CD4-positive, alpha-beta T cell treated with Interleukin-15 for 4 hours (primary cell): ENCODE data around the gene EXOSC9.

Experiments used
- DNase-seq: peaks from one replicate; pipeline ENCODE4 v3.0.0-alpha.2; 2020; ENCODE audit warnings: low spot score

EXOSC9 gene

DNA sequence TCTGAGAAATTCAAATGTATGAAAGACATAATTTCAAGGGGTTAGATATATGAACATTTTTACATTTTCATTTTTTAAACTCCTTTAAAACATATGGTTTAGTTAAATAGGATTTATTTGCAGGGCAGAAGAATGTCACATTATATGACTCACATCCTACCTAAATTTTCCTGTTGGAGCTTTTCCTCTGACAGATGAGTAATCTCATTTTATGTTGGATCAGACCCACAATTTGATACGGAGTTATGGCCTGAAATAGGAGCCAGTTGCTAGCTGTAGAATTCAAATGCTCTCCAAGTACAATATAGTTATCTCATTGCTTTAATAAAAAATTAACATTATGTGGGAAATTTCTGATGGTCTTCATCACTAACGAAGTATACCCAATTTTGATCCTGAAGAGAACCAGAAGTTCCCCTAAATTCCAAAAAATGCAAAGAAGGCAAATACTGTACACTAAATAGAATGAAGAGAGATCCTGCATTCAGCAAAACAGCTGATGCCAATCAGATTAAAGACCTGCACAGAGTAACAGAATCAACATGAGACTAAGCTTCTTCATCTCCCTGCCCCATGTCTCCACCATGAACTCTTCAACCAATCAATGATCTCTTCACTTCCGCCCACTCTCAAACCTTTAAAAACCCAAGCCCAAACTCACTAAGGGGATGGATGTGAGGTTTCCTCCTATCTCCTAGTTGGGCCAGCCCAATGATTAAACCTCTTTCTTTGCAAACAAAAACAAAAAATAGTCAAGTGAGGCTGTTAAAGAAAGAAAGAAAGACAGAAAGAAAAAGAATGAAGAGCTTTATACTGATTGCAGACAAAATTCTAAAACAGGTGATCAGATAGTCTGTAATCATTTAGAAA, 10.9 kb upstream of the EXOSC9 start:
- no peak for DNase-seq

DNA sequence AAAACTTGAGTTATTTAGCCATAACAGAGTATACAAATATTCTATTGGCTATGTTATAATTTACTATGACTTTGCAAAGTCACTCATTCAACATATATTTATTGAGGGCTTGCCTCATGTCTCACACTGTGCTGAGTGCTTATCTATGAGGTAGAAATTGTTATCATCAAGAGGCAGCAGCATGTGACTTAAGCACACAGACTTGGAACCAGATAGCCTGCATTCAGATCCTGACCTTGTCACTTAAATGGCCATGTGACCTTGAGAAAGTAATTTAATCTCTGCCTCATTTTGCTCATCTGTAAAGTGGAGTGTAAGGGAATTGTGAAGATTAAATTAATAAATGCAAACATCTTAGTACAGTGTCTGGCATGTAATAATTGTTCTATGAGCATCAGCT, 10.1 kb upstream of the EXOSC9 start:
- no peak for DNase-seq

DNA sequence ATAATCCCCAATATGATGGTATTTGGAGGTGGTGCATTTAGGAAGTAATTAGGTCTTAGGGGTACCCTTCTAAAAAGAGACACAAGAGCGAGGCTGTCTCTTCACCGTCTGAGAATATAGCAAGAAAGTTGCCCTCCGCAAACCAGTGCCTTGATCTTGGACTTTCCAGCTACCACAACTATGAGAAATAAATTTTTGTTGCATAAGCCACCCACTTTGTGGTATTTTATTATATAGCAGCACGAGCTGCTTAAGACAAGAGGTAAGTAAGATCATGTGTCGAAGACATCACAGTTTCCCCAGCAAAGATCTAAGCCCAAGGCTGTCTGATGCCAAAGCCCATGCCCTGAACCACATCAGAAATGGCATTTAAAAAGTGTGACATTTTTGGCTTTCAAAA, 9.6 kb upstream of the EXOSC9 start:
- no peak for DNase-seq

DNA sequence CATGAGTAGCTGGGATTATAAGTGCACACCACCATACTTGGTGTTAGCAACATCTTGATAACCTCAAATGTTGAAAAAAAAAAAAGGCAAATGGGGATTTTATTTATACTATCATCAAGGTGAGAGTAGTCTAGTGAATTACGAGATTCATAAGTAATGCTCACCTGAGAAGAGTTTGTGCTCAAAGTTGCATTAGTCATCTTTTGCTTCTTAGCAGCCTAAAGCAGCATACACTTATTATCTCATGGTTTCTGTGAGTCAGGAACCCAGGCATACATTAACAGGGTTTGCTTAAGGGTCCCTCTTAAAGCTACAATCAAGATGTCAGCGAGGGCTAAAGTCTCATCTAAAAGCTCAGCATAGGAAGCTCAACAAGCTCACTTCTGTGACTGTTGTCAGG, 8.2 kb upstream of the EXOSC9 start:
- no peak for DNase-seq

DNA sequence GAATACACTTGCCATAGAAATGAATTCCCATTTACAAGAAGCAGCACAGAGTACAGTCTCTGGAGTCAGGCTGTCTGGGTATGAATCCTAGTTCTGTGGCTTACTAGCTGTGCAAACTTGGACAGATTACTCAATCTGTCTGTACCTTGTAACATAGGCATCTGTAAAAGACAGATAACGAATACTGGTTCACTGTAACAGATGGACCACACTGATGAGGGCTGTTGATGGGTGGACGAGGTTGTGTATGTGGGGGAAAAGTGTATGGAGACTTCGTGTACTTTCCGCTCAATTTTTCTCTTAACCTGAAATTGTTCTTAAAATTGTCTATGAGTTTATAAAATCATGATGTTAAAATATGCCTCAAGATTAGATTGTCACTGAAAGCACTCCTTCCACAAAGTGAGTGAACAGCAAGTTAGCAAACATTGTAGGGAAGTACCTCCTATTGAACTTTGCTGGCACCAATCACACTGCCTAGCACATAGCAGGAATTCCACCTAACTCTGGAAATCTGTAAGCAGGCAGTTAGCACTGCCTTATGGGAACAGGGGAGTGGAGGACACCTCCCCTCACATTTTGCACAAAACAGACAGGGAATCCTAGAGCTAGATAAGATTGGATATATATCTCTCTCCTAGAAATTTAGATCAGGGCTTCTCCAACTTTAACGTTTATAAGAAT, 6.5 kb upstream of the EXOSC9 start:
- no peak for DNase-seq

DNA sequence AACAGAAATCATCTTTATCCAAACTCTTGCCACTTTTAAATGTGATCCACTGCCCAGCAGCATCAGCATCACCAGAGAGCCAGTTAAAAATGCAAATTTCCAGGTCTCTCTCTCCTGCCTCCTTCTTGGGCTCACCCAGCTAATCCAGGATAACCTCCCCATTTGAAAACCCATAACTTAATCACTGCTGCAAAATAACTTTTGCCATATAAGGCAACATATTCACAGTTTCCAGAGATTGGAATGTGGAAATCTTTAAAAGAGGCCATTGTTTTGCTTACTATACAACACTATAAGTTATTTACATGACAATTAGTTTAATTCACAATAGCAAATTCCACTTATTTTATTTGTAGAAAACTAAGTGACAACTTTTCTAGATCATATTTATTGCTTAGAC, 4.8 kb upstream of the EXOSC9 start:
- no peak for DNase-seq

DNA sequence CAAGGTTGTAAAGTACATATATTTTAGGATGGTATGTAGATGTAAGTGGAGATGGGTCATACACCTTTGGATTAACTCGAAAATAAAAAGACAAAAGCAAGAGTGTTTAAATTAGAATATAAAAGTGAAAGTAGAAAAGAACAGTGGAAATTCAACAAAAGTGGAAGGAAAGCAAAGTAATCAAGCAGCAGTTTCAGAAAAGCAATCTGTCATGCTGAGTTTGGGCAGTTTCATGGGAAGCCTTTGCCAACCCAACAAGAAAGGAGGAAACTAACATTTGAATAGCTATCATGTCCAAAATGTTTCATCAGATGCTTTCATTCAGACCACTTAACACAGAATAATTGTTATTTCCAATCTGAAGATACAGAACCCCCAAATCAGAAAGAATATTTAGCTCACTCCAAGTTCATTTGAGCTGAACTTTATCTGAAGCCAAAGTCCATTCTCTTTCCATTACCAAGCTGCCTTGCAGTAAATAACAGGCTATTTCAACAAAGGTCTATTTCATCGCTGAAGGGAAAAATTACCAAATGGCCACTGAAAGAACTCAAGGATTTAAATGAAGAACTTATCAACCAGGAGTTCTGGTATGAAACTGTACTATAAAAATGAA, 1.8 kb upstream of the EXOSC9 start:
- DNase-seq: no peak

DNA sequence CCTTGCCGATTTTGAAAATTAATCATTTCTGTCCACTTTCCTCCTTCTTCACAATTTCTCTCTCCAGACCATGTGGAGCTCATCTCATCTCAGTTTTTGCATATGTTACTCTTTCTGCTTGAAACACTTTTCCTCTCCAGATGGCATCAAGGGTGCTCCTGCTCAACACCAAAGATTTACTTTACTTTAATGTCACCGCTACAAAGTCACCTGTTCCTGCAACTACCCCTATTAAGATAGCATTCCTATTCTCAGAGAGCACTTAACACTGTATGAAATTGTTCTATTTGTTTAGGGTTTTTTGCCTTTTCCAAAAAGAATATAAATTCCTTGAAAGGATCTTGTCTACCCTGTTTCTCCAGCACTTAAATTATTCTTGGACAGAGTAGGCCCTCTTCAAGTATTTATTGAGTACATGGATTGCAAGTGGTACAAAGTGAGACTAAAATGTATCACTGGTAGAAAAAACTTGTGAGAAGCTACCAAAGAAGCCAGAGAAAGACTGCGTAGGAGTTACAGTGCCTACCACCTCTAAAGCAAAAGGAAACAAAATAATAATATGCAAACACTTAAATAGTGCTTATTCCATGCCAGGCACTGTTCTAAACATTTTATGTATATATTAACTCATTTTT, 1.1 kb upstream of the EXOSC9 start:
- no peak for DNase-seq

DNA sequence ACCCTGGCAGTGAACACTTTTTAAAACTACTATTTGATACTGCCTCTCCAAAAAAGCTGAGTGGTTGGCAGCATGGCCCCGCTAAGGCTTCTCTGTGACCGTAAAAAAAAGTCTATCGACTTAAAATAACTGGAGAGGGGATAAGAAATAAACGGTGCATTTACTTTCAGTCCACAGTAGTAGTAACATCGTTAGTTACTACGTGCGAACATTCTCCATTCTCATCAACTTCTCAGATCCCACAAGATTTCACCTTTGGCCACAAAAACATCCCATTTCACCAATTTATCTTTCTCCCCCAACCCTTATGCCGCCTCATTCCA, 524 bp upstream of the EXOSC9 start:
- DNase-seq: no peak

DNA sequence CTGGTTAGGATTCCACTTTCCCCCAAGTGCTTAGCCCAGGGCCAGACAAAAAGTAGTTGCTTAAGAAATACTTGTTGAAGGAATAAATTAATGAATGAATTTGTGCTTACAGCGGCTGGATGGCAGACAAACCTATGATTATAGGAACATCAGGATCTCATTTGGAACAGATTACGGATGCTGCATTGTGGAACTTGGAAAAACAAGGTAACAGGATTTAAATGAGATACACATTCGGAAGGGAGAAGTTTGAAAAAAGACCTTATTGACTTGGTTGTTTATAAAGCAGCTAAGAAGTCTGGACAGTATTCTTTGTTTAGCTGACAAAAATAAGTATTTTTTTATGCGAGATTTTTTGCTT, 572 bp downstream of the EXOSC9 start:
- DNase-seq: no peak

DNA sequence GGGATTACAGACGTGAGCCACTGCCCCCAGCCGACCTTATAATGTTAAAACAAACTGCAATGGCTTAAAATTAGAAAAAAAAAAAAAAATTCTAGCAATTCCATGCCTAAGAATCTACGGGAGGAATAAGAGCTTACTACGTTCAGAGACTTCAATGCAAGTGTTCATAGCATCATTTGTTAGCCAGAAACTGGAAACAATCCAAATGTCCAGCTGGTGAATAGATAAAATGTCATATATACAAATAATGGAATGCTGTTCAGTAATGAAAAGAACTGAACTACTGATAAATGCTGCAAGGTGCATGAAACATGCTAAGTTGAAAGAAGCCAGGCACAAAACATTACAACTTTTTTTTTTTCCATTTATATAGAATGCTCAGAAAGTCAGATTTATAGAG, 5.3 kb downstream of the EXOSC9 start:
- no peak for DNase-seq

DNA sequence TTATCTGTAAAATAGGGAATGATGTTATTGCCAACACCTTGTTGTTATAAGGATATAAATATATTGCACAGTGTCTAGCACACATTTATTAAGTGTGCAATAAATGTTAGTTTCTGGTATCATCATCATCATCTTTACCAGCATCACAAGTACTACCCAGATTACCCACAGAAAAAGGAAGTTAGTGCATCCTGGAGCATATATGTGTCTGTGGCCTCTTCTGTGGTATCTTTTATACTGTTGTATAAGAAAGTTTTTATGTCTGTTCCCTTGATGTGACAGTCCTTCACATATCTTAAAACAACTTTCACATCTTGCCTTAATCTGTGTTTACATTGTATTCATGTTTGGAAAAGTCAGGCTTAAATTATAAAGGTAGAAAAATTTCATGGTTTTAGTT, 10.0 kb downstream of the EXOSC9 start:
- no peak for DNase-seq

DNA sequence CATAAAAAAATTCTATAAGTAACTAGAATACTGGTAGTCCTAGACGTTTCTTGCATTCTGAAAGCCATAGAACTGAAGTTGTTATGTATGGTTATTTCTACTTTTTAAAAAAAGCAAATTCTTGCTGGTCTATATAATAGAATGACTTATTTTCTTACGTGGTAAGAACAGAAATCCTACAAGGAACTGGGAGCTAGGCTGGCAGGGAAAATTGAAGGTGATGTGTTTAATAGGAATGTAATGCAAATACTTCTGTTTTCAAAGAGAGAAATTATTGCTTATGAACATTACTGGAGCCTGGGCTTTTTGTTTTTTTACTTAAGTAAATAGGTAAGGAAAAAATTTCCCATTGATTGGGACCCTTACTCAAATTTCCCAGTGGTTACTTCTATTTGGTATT, 13.6 kb downstream of the EXOSC9 start:
- no peak for DNase-seq

DNA sequence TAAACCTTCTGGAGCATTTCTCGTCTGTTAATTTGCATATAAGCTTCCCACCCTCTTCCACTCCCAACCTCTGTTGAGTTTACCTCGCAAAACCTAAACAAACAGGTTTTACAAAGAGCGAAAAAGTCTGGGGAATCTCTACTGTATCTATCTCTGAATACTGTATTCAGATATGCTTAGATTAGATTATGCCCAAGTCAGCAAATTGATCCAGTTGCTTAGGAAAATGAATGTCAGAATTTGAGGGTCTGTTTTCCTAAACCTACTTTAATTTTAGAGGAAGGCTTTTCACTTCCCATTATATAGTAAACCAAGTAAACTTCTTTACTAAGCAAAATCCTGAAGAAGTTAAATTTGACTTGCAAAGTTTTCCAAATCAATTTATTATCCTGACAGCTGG, 15.9 kb downstream of the EXOSC9 start:
- DNase-seq: no peak

DNA sequence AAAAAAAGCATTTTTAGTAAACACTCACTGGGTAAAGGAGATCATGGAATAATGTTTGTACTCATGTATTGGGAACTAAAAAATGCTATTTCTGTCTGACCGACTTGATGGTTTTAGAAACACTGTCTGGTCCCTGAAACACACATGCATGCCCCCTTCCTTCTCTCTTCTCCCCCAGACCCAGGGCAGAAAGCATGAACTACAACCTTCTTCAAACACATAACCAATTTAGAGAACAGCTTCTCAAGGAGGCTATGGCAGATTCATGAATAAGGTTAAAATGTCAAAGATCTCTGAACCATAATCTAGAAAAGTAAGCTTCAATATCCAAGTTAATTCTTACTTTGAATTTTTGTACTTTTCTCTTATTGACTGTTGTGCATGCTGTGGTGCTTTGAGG, 16.6 kb downstream of the EXOSC9 start:
- DNase-seq: no peak

DNA sequence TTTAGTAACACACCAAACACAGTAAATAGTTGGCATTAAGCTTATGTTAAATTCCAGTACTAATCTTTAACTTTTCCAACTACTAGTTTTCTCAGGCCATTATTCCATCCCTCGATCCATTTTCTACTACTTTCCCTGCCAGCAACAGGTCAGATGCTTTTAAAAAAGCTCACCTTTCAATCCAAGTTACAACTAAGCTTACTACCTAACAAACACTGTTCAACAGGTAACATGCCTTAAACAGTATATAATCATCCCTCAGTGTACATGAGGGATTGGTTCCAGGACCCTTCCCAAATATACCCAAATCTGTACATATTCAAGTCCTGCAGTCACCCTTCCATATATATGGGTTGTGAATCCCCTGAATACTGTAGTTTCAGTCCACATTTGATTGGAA, 17.1 kb downstream of the EXOSC9 start:
- DNase-seq: no peak

DNA sequence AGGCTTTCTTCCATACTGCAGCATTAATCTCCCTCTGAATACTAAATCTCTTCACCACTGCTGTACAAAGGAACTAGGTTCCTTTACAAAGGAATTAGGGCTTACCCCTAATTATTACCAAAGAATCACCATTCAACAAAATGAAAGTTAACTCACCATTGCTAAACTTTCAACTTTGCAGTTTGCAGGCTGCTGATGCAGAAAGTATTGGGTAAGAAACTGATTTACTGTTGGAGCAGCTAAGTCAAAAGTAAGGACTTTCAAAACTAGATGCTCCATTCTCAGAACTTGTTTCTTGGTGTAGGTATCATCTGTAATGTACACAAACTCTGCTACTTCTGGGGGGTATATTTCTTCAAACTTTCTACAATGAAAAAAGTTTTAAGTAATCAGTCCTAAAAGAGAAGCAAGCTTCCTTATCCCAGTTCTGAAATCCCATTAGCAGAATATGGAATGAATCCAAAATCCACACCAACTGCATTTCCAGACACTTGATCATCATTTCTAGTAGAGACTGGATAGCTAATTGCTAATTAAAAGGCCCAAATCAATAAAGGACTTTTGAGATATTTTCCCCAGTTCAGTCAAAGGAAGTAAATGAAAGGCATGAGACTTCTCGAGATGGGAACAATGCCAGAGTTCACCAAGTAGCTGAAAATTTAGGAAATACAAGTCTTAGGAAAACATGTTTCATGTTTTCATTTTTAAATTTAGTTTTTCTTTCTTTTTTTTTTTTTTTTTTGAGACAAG, 18.3 kb downstream of the EXOSC9 start:
- DNase-seq: no peak

DNA sequence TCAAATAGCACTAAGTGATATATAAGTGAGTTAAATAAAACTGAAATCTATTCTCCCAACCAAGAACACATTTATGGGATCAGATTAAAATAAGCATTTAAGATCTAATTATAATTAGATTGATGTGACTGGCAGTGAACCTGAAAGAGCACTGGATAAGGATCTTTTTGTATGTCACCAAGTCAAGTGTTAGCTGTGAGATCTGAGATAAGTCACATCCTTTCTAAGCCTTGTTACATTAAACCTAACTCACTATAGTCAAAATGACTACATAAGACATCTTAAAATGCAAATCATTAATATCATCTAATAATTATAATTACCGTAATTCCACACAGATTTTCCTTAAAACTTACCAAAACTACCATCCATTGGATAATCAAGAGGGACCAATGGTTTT, 20.9 kb downstream of the EXOSC9 start:
- no peak for DNase-seq

DNA sequence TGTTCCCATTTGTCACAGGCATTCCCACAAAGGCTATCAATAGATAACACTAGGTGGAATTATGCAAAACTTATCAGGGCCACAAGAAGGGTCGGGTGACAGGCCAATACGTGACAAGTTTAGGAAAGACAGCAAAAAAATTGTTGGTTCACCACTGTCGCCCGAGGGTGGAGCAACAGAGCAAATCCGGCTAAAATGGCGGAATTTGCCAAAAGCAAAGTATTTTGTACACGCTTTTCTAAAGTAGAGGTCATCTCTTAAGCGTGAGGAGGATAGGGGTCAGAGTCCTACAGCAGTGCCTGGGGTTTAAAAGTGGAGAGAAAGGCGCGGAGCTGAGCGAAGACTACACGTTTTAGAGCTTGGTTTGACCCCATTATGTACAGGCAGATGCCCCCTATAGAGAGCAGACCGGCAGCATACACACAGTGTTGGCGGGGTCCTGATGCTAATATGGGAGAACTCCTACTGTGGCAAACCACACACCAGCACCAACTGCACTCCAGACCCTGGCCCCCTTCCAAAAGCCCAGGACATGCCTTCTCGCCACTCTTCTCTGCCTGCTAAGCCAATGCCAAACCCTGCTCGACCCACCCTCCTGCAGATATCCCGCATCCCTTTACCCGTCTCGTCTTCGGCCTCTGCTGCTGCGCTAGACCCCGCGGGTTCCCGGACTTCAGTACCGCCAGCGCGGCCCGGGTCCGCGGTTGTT, 21.8 kb downstream of the EXOSC9 start:
- peak; percentile 26 for DNase-seq

DNA sequence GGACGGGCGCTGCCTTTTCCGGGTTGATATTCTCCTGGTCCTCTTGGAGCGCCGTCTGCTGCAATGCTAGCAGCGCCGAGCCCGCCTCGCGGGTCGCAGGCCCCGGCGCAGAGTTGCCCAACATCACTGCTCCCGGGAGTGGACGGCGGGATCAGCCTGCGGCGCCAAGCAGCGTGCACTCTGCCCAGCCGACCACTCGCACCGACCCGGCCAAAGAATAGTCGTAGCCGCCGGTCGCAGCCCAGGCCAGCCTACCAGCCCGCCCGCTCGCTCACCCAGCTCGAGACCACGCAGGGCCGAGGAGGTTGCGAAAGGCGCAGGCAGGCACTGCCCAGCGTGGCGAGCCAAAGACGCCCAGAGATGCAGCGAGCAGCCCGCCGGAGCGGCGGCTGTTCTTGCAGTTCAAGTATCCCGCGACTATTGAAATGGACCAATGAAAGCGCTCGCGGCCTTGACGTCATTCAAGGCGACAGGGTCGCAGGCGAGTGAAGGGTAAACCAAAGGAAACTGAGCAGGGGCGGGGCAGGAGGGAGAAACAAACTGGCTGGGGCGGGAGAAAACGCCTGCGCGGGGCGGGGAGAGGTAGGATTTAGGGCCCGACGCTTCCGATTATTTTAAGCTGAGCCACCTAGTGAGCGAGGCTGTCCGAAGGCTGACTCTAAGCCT, 22.5 kb downstream of the EXOSC9 start, which contains the start of gene CCNA2:
CCNA2 (minus strand) TSS at position 379 of the 666 bp plus-strand sequence; CDS start at position 124, 255 bp downstream.
- peak; percentile 97 for DNase-seq

DNA sequence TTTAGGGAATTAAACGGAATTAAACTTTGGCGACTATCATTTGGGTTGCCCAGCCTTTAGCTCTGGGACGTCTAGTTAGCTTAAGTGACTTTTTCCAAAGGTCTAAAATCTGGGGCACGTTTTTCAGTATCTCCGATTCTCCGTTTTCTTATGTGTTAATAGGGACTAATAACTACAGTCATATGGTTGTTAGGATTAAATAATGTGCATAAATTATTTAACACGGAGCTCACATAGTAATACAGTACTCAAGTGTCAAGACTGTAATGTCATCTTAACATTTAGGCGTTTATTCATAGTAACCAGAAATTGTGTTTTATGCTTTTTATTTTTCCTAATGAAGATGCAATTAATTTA, 23.0 kb downstream of the EXOSC9 start:
- DNase-seq: no peak
